HepG2 (cell line): Measurements from ENCODE around the gene SLC23A2. TPM values are rescaled to one million over a fixed set of nuclear protein-coding genes. Genes with fewer than 3 reads are reported as not detected.

Experiments used
- DNMT3B ChIP-seq: conservative IDR thresholded peaks from 2 replicates; pipeline ENCODE4 v1.6.1; 2016; ENCODE audit warnings: missing biosample characterization, control low read depth
- HNF4A ChIP-seq: sonication (generic); formaldehyde crosslinking; IDR thresholded peaks from 2 replicates; pipeline ENCODE4 v1.4.0; 2020; ENCODE audit warnings: missing genetic modification reagents
- PHF8 ChIP-seq: sonication (generic); formaldehyde crosslinking; IDR thresholded peaks from 2 replicates; pipeline ENCODE4 v1.5.0; 2020; ENCODE audit warnings: missing genetic modification reagents
- PPARG ChIP-seq: conservative IDR thresholded peaks from 2 replicates; pipeline ENCODE4 v1.6.1; 2016; ENCODE audit warnings: missing biosample characterization, missing genetic modification reagents
- RFX3 ChIP-seq: IDR thresholded peaks from 2 replicates; pipeline ENCODE4 v1.6.1; 2016; ENCODE audit warnings: missing biosample characterization, missing genetic modification reagents
- TEAD2 ChIP-seq: sonication (generic); formaldehyde crosslinking; IDR thresholded peaks from 2 replicates; pipeline ENCODE4 v1.9.0; 2021; ENCODE audit warnings: missing genetic modification reagents
- ZNF138 ChIP-seq: sonication (generic); formaldehyde crosslinking; IDR thresholded peaks from 2 replicates; pipeline ENCODE4 v1.5.0; 2020; ENCODE audit warnings: mild to moderate bottlenecking, low read depth, missing genetic modification reagents
- ZNF24 ChIP-seq: fragments of 450-650 bp; IDR thresholded peaks from 2 replicates; pipeline ENCODE4 v1.6.1; 2017; ENCODE audit warnings: antibody characterized with exemption, mild to moderate bottlenecking
- ZNF501 ChIP-seq: sonication (generic); formaldehyde crosslinking; IDR thresholded peaks from 2 replicates; pipeline ENCODE4 v1.5.1; 2020; ENCODE audit warnings: mild to moderate bottlenecking, moderate library complexity, missing genetic modification reagents
- ZNF644 ChIP-seq: IDR thresholded peaks from 2 replicates; pipeline ENCODE4 v1.6.1; 2016; ENCODE audit warnings: low read depth
- ZNF772 ChIP-seq: sonication (generic); formaldehyde crosslinking; IDR thresholded peaks from 2 replicates; pipeline ENCODE4 v1.5.0; 2020; ENCODE audit warnings: mild to moderate bottlenecking, missing genetic modification reagents
- ZNF891 ChIP-seq: sonication (generic); formaldehyde crosslinking; IDR thresholded peaks from 2 replicates; pipeline ENCODE4 v1.5.0; 2020; ENCODE audit warnings: mild to moderate bottlenecking, missing genetic modification reagents
- polyA plus RNA-seq, 8 experiments: library from polyadenylated mRNA; depleted of rRNA in 3 of 8; stranded (reverse) in 7 of 8; unstranded in 1 of 8; fragments of >200 nt; fragmentation: Illumina TruSeq in 4 of 8; extraction: Trizol in 4 of 8; gene quantifications; 2 replicates each; pipeline versions ENCODE4 v1.2.1 to v1.2.3, GENCODE V29; 2011 to 2016; ENCODE audit warnings: low read depth in 4 of 8, missing spikeins in 1 of 8, mixed read lengths in 1 of 8; ENCODE audit not compliant: insufficient read depth in 1 of 8
- total RNA-seq, 5 experiments: library from RNA; depleted of rRNA; stranded (reverse); fragments of >200 nt; fragmentation: Illumina TruSeq; extraction: Trizol; gene quantifications; 2 replicates each; pipeline ENCODE4 v1.2.3, GENCODE V29; 2016; ENCODE audit warnings: low read depth in 1 of 5
- TF ChIP-seq, protein P1 (sequence below): sonication (generic); formaldehyde crosslinking; IDR thresholded peaks from 2 replicates; pipeline ENCODE4 v1.8.0; 2022; ENCODE audit warnings: mild to moderate bottlenecking, missing genetic modification reagents, moderate library complexity
- TF ChIP-seq, protein P2 (sequence below): sonication (generic); formaldehyde crosslinking; IDR thresholded peaks from 2 replicates; pipeline ENCODE4 v1.8.1; 2023; ENCODE audit warnings: mild to moderate bottlenecking, moderate library complexity, missing genetic modification reagents
- TF ChIP-seq, protein P3 (sequence below): IDR thresholded peaks from 2 replicates; pipeline ENCODE4 v1.6.1; 2016
- TF ChIP-seq, protein P4 (sequence below): sonication (generic); formaldehyde crosslinking; IDR thresholded peaks from 2 replicates; pipeline ENCODE4 v1.4.0; 2020; ENCODE audit warnings: low read depth, missing genetic modification reagents
- TF ChIP-seq, protein P5 (sequence below): sonication (generic); formaldehyde crosslinking; IDR thresholded peaks from 2 replicates; pipeline ENCODE4 v1.4.0; 2020; ENCODE audit warnings: missing genetic modification reagents, borderline replicate concordance

The SLC23A2 gene
- total and polyA plus RNA-seq, 2 of the 13 experiments (the other 11 are each of a cell fraction or from before 2014, with no cell fraction given) = 42.2 to 51.2 TPM

DNA sequence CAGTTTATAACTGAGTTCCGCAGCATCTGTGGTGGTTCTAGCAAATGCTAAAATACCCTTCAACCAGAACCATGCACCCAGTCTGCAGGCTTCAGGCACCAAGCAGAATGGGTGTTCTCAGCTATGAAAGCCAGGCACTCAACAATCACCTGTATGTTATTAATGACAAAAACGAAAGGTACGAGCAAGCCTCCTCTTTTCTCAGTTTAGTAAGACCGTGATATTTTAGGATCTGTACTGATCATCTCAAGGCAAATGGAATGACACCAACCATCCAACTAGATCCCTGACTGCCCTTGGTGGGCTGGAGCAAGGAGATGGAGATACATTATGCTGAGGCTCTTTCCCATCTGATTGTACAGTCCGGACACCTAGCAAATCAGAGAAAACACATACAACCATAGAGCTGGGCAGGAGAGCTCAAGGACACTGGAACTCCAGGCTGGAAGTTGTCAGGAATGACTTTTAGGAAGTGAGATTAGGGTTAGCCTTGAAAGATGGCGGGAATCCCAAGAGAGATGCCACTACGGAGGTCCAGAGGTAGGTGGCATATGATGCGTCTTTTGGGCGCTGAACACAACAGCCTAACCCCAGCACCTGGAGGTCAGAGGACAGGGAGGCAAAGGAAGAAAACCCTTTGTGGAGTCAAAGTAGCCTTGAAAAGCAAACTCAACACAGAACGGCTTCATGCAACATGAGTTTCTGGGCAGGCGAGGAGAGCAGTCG is 33.4 kb downstream of the SLC23A2 start (continued):
- TF ChIP-seq, protein P1, sequence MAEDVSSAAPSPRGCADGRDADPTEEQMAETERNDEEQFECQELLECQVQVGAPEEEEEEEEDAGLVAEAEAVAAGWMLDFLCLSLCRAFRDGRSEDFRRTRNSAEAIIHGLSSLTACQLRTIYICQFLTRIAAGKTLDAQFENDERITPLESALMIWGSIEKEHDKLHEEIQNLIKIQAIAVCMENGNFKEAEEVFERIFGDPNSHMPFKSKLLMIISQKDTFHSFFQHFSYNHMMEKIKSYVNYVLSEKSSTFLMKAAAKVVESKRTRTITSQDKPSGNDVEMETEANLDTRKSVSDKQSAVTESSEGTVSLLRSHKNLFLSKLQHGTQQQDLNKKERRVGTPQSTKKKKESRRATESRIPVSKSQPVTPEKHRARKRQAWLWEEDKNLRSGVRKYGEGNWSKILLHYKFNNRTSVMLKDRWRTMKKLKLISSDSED (CRISPR knock-in tag) = no peak
- TF ChIP-seq ZNF24 = no peak
- TF ChIP-seq DNMT3B = peak; percentile 66; the same call in 1 of the 2 replicates
- TF ChIP-seq, protein P2, sequence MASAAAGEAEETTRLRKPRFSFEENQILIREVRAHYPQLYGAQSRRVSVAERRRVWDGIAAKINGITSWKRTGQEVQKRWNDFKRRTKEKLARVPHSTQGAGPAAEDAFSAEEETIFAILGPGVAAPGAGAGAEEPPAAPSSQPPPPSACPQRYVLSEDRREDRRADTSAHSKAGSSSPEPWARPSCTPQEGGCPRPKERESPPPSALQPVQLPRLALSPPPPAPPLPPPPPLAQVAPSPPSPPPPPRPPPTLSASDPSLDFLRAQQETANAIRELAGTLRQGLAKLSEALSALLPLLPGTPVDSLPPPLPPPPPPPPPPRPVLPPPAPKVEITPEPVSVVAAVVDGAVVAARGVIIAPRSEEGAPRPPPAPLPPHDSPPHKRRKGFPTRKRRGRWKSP (CRISPR knock-in tag) = 0 out of 2 replicates have a peak, but pooled peaks have one; percentile 33
- TF ChIP-seq TEAD2 (CRISPR knock-in tag) = no peak
- TF ChIP-seq, protein P3, sequence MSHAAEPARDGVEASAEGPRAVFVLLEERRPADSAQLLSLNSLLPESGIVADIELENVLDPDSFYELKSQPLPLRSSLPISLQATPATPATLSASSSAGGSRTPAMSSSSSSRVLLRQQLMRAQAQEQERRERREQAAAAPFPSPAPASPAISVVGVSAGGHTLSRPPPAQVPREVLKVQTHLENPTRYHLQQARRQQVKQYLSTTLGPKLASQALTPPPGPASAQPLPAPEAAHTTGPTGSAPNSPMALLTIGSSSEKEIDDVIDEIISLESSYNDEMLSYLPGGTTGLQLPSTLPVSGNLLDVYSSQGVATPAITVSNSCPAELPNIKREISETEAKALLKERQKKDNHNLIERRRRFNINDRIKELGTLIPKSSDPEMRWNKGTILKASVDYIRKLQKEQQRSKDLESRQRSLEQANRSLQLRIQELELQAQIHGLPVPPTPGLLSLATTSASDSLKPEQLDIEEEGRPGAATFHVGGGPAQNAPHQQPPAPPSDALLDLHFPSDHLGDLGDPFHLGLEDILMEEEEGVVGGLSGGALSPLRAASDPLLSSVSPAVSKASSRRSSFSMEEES (CRISPR knock-in tag) = 0 out of 2 replicates have a peak, but pooled peaks have one; percentile 22
- TF ChIP-seq, protein P4, sequence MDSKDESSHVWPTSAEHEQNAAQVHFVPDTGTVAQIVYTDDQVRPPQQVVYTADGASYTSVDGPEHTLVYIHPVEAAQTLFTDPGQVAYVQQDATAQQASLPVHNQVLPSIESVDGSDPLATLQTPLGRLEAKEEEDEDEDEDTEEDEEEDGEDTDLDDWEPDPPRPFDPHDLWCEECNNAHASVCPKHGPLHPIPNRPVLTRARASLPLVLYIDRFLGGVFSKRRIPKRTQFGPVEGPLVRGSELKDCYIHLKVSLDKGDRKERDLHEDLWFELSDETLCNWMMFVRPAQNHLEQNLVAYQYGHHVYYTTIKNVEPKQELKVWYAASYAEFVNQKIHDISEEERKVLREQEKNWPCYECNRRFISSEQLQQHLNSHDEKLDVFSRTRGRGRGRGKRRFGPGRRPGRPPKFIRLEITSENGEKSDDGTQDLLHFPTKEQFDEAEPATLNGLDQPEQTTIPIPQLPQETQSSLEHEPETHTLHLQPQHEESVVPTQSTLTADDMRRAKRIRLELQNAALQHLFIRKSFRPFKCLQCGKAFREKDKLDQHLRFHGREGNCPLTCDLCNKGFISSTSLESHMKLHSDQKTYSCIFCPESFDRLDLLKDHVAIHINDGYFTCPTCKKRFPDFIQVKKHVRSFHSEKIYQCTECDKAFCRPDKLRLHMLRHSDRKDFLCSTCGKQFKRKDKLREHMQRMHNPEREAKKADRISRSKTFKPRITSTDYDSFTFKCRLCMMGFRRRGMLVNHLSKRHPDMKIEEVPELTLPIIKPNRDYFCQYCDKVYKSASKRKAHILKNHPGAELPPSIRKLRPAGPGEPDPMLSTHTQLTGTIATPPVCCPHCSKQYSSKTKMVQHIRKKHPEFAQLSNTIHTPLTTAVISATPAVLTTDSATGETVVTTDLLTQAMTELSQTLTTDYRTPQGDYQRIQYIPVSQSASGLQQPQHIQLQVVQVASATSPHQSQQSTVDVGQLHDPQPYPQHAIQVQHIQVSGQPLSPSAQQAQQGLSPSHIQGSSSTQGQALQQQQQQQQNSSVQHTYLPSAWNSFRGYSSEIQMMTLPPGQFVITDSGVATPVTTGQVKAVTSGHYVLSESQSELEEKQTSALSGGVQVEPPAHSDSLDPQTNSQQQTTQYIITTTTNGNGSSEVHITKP (CRISPR knock-in tag) = 0 out of 2 replicates have a peak, but pooled peaks have one; percentile 12
- TF ChIP-seq ZNF501 (CRISPR knock-in tag) = peak; percentile 80
- no peak for TF ChIP-seq ZNF891 (CRISPR knock-in tag)
- TF ChIP-seq PHF8 (CRISPR knock-in tag) = 0 out of 2 replicates have a peak, but pooled peaks have one; percentile 4
- TF ChIP-seq, protein P5, sequence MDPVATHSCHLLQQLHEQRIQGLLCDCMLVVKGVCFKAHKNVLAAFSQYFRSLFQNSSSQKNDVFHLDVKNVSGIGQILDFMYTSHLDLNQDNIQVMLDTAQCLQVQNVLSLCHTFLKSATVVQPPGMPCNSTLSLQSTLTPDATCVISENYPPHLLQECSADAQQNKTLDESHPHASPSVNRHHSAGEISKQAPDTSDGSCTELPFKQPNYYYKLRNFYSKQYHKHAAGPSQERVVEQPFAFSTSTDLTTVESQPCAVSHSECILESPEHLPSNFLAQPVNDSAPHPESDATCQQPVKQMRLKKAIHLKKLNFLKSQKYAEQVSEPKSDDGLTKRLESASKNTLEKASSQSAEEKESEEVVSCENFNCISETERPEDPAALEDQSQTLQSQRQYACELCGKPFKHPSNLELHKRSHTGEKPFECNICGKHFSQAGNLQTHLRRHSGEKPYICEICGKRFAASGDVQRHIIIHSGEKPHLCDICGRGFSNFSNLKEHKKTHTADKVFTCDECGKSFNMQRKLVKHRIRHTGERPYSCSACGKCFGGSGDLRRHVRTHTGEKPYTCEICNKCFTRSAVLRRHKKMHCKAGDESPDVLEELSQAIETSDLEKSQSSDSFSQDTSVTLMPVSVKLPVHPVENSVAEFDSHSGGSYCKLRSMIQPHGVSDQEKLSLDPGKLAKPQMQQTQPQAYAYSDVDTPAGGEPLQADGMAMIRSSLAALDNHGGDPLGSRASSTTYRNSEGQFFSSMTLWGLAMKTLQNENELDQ (CRISPR knock-in tag) = 0 out of 2 replicates have a peak, but pooled peaks have one; percentile 42
- TF ChIP-seq ZNF772 (CRISPR knock-in tag) = 0 out of 2 replicates have a peak, but pooled peaks have one; percentile 5
- TF ChIP-seq HNF4A (CRISPR knock-in tag) = peak; percentile 45; the same call in 1 of the 2 replicates
- peak; percentile 66; the same call in 1 of the 2 replicates for TF ChIP-seq ZNF644 (CRISPR knock-in tag)
- TF ChIP-seq RFX3 (CRISPR knock-in tag) = no peak
- TF ChIP-seq ZNF138 = 0 out of 2 replicates have a peak, but pooled peaks have one; percentile 42
- TF ChIP-seq PPARG (CRISPR knock-in tag) = 0 out of 2 replicates have a peak, but pooled peaks have one; percentile 7
